Endothelial cell of umbilical vein (primary cell): ENCODE results near the gene NFATC2IP. TPM values are rescaled to one million over a fixed set of nuclear protein-coding genes. Genes with fewer than 3 reads are reported as not detected.

Source experiments
- BruUV-seq: library from RNA; stranded (reverse); fragments of 400-500 nt; replicated peaks from 2 replicates; lab custom pipeline; 2021; lab: Mats Ljungman, UMichigan
- CTCF ChIA-PET: fragments of 300-600, 350-600 bp; sonication (Branson Sonifier 250); formaldehyde crosslinking; loops from one replicate; lab custom pipeline; 2021; ENCODE audit warnings: antibody characterized with exemption, inconsistent platforms; lab: Charles Lee
- POLR2A ChIA-PET: fragments of 300-600, 350-600 bp; sonication (Branson Sonifier 250); formaldehyde crosslinking; loops from one replicate; lab custom pipeline; 2021; ENCODE audit warnings: antibody characterized with exemption, inconsistent platforms; lab: Charles Lee
- DNase-seq: peaks from one replicate; pipeline ENCODE4 v3.0.0-alpha.2; 2011; ENCODE audit warnings: low read depth, low spot score
- FAIRE-seq: peaks from 2 replicates; lab custom pipeline; 2011; peaks lifted over from hg19 to GRCh38; lab: Jason Lieb, UNC
- H2AFZ ChIP-seq: 2 replicates; pipeline ENCODE4 v1.6.0; 2012; ENCODE audit warnings: low read depth, low read length, control low read depth, inconsistent platforms
- H3K27ac ChIP-seq: 2 replicates; pipeline ENCODE4 v1.5.1; 2011; ENCODE audit warnings: low read depth, mild to moderate bottlenecking, control low read depth, low read length, moderate library complexity; ENCODE audit not compliant: insufficient read depth
- H3K27me3 ChIP-seq, 2 experiments: 2 replicates each; pipeline versions ENCODE4 v1.6.0 to v1.6.1; 2011; ENCODE audit warnings: low read length in 2 of 2, mixed read lengths in 1 of 2; ENCODE audit not compliant: control insufficient read depth in 2 of 2, insufficient read depth in 2 of 2
- H3K36me3 ChIP-seq, 2 experiments: 2 replicates in 1 of 2; 3 replicates in 1 of 2; pipeline ENCODE4 v1.5.1; 2011; ENCODE audit warnings: low read length in 2 of 2, mild to moderate bottlenecking in 1 of 2, moderate library complexity in 1 of 2; ENCODE audit not compliant: control insufficient read depth in 2 of 2, insufficient read depth in 2 of 2; ENCODE audit errors: extremely low read depth in 1 of 2
- H3K4me1 ChIP-seq: 3 replicates; pipeline ENCODE4 v1.5.1; 2011; ENCODE audit warnings: mild to moderate bottlenecking, low read length; ENCODE audit not compliant: control insufficient read depth, insufficient read depth; ENCODE audit errors: extremely low read depth
- H3K4me2 ChIP-seq: 2 replicates; pipeline ENCODE4 v1.6.1; 2011; ENCODE audit warnings: low read length, control low read depth, mixed read lengths; ENCODE audit not compliant: insufficient read depth
- H3K4me3 ChIP-seq, 3 experiments: fragments of 200-600 bp in 1 of 3; sonication (generic), shearing (Covaris generic) in 1 of 3; replicated peaks in 1 of 3; 2 replicates each; pipeline ENCODE4 v1.5.1; 2011 to 2016; ENCODE audit warnings: control low read depth in 3 of 3, low read length in 3 of 3, mild to moderate bottlenecking in 2 of 3, inconsistent platforms in 1 of 3, low read depth in 1 of 3, moderate library complexity in 1 of 3; ENCODE audit not compliant: insufficient read depth in 1 of 3
- H3K79me2 ChIP-seq: 2 replicates; pipeline ENCODE4 v1.6.0; 2012; ENCODE audit warnings: low read length, inconsistent platforms; ENCODE audit not compliant: control insufficient read depth, insufficient read depth
- H3K9ac ChIP-seq: replicated peaks from 2 replicates; pipeline ENCODE3; 2011; ENCODE audit warnings: low read length, control low read depth; ENCODE audit not compliant: insufficient read depth; ENCODE audit errors: extremely low read depth
- H3K9me1 ChIP-seq: replicated peaks from 3 replicates; pipeline ENCODE4 v1.6.0; 2011; ENCODE audit warnings: mild to moderate bottlenecking, low read length; ENCODE audit not compliant: control insufficient read depth, insufficient read depth; ENCODE audit errors: extremely low read depth
- H3K9me3 ChIP-seq: replicated peaks from 2 replicates; pipeline ENCODE4 v1.5.1; 2012; ENCODE audit warnings: low read length, inconsistent platforms; ENCODE audit not compliant: control insufficient read depth, insufficient read depth
- H4K20me1 ChIP-seq: replicated peaks from 2 replicates; pipeline ENCODE3; 2011; ENCODE audit warnings: mild to moderate bottlenecking, low read length; ENCODE audit not compliant: control insufficient read depth, insufficient read depth; ENCODE audit errors: extremely low read depth
- EZH2 ChIP-seq: IDR thresholded peaks from 2 replicates; pipeline ENCODE4 v1.6.1; 2012; ENCODE audit warnings: borderline replicate concordance, low read depth, mild to moderate bottlenecking, moderate library complexity, low read length, inconsistent platforms; ENCODE audit not compliant: severe bottlenecking
- FOS ChIP-seq: IDR thresholded peaks from 2 replicates; pipeline ENCODE4 v1.6.1; 2011; ENCODE audit warnings: mild to moderate bottlenecking, low read length, moderate library complexity, borderline replicate concordance; ENCODE audit not compliant: insufficient read depth
- GATA2 ChIP-seq: IDR thresholded peaks from 2 replicates; pipeline ENCODE4 v1.7.0; 2011; ENCODE audit warnings: low read depth, mild to moderate bottlenecking, moderate library complexity, mixed read lengths, low read length; ENCODE audit not compliant: insufficient read length, insufficient read depth
- JUN ChIP-seq: IDR thresholded peaks from 2 replicates; pipeline ENCODE4 v1.6.1; 2011; ENCODE audit warnings: borderline replicate concordance, low read depth; ENCODE audit not compliant: insufficient read length, insufficient read depth
- MYC ChIP-seq: IDR thresholded peaks from one replicate; pipeline ENCODE4 v1.6.1; 2011; ENCODE audit warnings: mild to moderate bottlenecking, low read depth, low read length
- POLR2A ChIP-seq: IDR thresholded peaks from 2 replicates; pipeline ENCODE4 v1.6.1; 2012; ENCODE audit warnings: low read depth, mild to moderate bottlenecking, control low read depth, low read length
- POLR2AphosphoS5 ChIP-seq: IDR thresholded peaks from 2 replicates; pipeline ENCODE4 v1.6.1; 2012; ENCODE audit warnings: low read depth, mild to moderate bottlenecking, control low read depth, low read length, moderate library complexity; ENCODE audit not compliant: insufficient read depth
- dilution Hi-C: fragments of 300-500 bp; cut with MboI; formaldehyde crosslinking; loops from one replicate; pipeline ENCODE4 v1.15.0; 2019; ENCODE audit warnings: low sequenced_read_pairs; ENCODE audit not compliant: extremely low pct_ligation_motif_present
- intact Hi-C: fragments of 100-400 bp; cut with micrococcal nuclease; formaldehyde crosslinking; loops from one replicate; pipeline ENCODE4 v1.10.0; 2022
- polyA plus RNA-seq, 4 experiments: library from polyadenylated mRNA; depleted of rRNA in 3 of 4; stranded (reverse) in 3 of 4; unstranded in 1 of 4; fragments of >200 nt; gene quantifications; 2 replicates each; pipeline versions ENCODE4 v1.2.1 to v1.2.3, GENCODE V29; 2011 to 2012; ENCODE audit warnings: missing spikeins in 1 of 4
- total RNA-seq: library from RNA; stranded (reverse); gene quantifications from 2 replicates; pipeline ENCODE4 v1.2.3, GENCODE V29; 2021
- TF ChIP-seq, protein P1 (sequence below), 2 donors: IDR thresholded peaks; 1 replicate in 1 of 2; 2 replicates in 1 of 2; pipeline ENCODE4 v1.5.1; 2011; ENCODE audit warnings: low read length in 2 of 2, mild to moderate bottlenecking in 2 of 2, moderate library complexity in 2 of 2, control low read depth in 1 of 2, inconsistent platforms in 1 of 2, low read depth in 1 of 2; ENCODE audit not compliant: insufficient read depth in 1 of 2; ENCODE audit errors: extremely low read depth in 1 of 2
- TF ChIP-seq, protein P2 (sequence below): IDR thresholded peaks from 2 replicates; pipeline ENCODE4 v1.6.1; 2011; ENCODE audit not compliant: insufficient read depth, insufficient read length

NFATC2IP gene
- total and polyA plus RNA-seq, 2 donors (not counting 3 experiments of a cell fraction or from before 2014, with no cell fraction given), result 64.1 to 69.6 TPM

DNA sequence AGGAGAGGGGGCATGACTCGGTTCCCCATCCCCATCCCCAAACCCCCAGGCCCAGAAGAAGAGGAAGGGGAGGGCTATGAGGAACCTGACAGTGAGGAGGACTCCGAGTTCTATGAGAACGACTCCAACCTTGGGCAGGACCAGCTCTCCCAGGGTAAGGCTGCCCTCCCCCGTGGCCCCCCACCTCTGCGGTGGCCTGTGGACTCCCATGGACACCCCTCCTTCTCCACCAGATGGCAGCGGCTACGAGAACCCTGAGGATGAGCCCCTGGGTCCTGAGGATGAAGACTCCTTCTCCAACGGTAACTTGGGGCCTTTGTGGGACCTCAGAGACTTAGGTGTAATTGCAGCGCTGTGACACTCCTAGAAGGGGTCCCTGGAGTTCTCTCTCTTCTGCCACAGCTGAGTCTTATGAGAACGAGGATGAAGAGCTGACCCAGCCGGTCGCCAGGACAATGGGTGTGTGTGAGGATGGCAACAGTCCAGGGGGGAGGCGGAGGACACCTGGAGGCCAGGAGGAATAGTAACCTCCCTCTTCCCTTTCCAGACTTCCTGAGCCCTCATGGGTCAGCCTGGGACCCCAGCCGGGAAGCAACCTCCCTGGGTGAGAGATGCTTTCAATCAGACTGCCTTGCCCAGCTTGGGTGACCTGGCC, 13.4 kb upstream of the NFATC2IP start:
- no peak overlapping the region for H3K9ac ChIP-seq
- H4K20me1 ChIP-seq, result no peaks in the 10 kb centered on the region
- FAIRE-seq (no peak), DNase-seq (no peak)
- ChIA-PET CTCF (interaction anchor here (1.1 kb wide), 1 partner anchor 13 kb away, joined by 3 read pairs; the partner anchor contains the start of gene NFATC2IP), POLR2A (no interaction called here)
- dilution Hi-C loops (no loop called here), intact Hi-C loops (loop anchor here (2.0 kb wide), 1 partner anchor 13 kb away; the partner anchor contains the start of gene NFATC2IP)
- TF ChIP-seq, protein P1, sequence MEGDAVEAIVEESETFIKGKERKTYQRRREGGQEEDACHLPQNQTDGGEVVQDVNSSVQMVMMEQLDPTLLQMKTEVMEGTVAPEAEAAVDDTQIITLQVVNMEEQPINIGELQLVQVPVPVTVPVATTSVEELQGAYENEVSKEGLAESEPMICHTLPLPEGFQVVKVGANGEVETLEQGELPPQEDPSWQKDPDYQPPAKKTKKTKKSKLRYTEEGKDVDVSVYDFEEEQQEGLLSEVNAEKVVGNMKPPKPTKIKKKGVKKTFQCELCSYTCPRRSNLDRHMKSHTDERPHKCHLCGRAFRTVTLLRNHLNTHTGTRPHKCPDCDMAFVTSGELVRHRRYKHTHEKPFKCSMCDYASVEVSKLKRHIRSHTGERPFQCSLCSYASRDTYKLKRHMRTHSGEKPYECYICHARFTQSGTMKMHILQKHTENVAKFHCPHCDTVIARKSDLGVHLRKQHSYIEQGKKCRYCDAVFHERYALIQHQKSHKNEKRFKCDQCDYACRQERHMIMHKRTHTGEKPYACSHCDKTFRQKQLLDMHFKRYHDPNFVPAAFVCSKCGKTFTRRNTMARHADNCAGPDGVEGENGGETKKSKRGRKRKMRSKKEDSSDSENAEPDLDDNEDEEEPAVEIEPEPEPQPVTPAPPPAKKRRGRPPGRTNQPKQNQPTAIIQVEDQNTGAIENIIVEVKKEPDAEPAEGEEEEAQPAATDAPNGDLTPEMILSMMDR (IDR thresholded peaks at IDR 0.05; ENCODE audit: extremely low read depth in 1 of 2, insufficient read depth in 1 of 2, low read depth in 1 of 2, low read length in 2 of 2), result no peak
- TF ChIP-seq JUN, result no peak
- no peak for TF ChIP-seq EZH2
- TF ChIP-seq FOS, result no peak
- TF ChIP-seq, protein P2, sequence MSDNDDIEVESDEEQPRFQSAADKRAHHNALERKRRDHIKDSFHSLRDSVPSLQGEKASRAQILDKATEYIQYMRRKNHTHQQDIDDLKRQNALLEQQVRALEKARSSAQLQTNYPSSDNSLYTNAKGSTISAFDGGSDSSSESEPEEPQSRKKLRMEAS, result no peak
- no peak for TF ChIP-seq MYC
- no peak for TF ChIP-seq POLR2A
- no peak for TF ChIP-seq GATA2
- TF ChIP-seq POLR2AphosphoS5, result no peak
- H3K9me1 ChIP-seq, result no peaks in the 10 kb centered on the region
- H3K9me3 ChIP-seq, result no peaks in the 10 kb centered on the region
- H3K36me3 ChIP-seq, result no peaks in the 10 kb centered on the region
- no peaks in the 10 kb centered on the region for H3K4me1 ChIP-seq
- H3K27me3 ChIP-seq, result no peaks in the 10 kb centered on the region
- no peak overlapping the region for H3K4me3 ChIP-seq
- no peaks in the 10 kb centered on the region for H3K79me2 ChIP-seq
- no TSS peak for BruUV-seq
- no peak overlapping the region for H3K27ac ChIP-seq
- H3K4me2 ChIP-seq, result no peak overlapping the region
- no peak overlapping the region for H2AFZ ChIP-seq
